ENCODE measurements around the gene TMEFF1.
"Not testable (repeated sequence)": the region's sequence is repeated elsewhere in the genome, so short reads cannot be mapped to it uniquely, and the experiment has no call there.

TMEFF1 gene

GRCh38 chr9:100472788-100473275 is at the start of gene TMEFF1:
Gene TMEFF1, plus strand, starts transcription at chr9:100473149. Its CDS starts 396 bp downstream, at chr9:100473545.
- DNase-seq: peak; percentile 45

GRCh38 chr9:100425758-100426157 is 47.2 kb upstream of the TMEFF1 start:
- no peak for DNase-seq

- no peak for DNase-seq
Measured at GRCh38 chr9:100426189-100426529, 46.8 kb upstream of the TMEFF1 start.

GRCh38 chr9:100426530-100427365 is 46.2 kb upstream of the TMEFF1 start, which contains the start of gene MSANTD3:
Gene MSANTD3, plus strand, starts transcription at chr9:100427143. Its CDS starts 14,796 bp downstream, at chr9:100441939.
- peak; percentile 59 for DNase-seq

GRCh38 chr9:100427366-100428263 is 45.3 kb upstream of the TMEFF1 start:
- DNase-seq: peak; percentile 62

- no peak for DNase-seq
Measured at GRCh38 chr9:100428871-100429654, 43.9 kb upstream of the TMEFF1 start.

- no peak for DNase-seq
Measured at GRCh38 chr9:100430286-100430940, 42.5 kb upstream of the TMEFF1 start.

- DNase-seq: no peak
Measured at GRCh38 chr9:100431886-100432285, 41.1 kb upstream of the TMEFF1 start.

GRCh38 chr9:100432736-100433135 is 40.2 kb upstream of the TMEFF1 start:
- no peak for DNase-seq

GRCh38 chr9:100436571-100436970 is 36.4 kb upstream of the TMEFF1 start:
- no peak for DNase-seq

GRCh38 chr9:100437860-100438805 is 34.8 kb upstream of the TMEFF1 start:
- peak; percentile 24 for DNase-seq

- DNase-seq: no peak
Measured at GRCh38 chr9:100440071-100440470, 32.9 kb upstream of the TMEFF1 start.

GRCh38 chr9:100440487-100440886 is 32.5 kb upstream of the TMEFF1 start:
- DNase-seq: not testable (repeated sequence)

- DNase-seq: no peak
Measured at GRCh38 chr9:100441911-100442361, 31.0 kb upstream of the TMEFF1 start.

- DNase-seq: no peak
Measured at GRCh38 chr9:100443781-100444768, 28.9 kb upstream of the TMEFF1 start.

GRCh38 chr9:100445161-100445902 is 27.6 kb upstream of the TMEFF1 start:
- DNase-seq: no peak

GRCh38 chr9:100445903-100446549 is 26.9 kb upstream of the TMEFF1 start:
- DNase-seq: no peak

GRCh38 chr9:100447041-100447440 is 25.9 kb upstream of the TMEFF1 start:
- DNase-seq: no peak

All from NCI-H2107 (cell line).